ENCODE results near the gene ZNF205.
"Not testable (repeated sequence)": the region's sequence is repeated elsewhere in the genome, so short reads cannot be mapped to it uniquely, and the experiment has no call there.

ZNF205 gene

GRCh38 chr16:3112058-3112880 is at the start of gene ZNF205:
Gene ZNF205, plus strand, starts transcription at chr16:3112586. Its CDS starts 845 bp downstream, at chr16:3113431.
- DNase-seq (ENCODE audit: low spot score), result peak; percentile 68

GRCh38 chr16:3063625-3064386 is 48.6 kb upstream of the ZNF205 start:
- no peak for DNase-seq (ENCODE audit: low spot score)

- DNase-seq (ENCODE audit: low spot score), result no peak
Measured at GRCh38 chr16:3065069-3065741, 47.2 kb upstream of the ZNF205 start, which contains the start of gene IL32. Gene IL32, plus strand, starts transcription at chr16:3065640. Its CDS starts 172 bp downstream, at chr16:3065812.

GRCh38 chr16:3065742-3066439 is 46.5 kb upstream of the ZNF205 start:
- DNase-seq (ENCODE audit: low spot score), result no peak

- DNase-seq (ENCODE audit: low spot score), result no peak
Measured at GRCh38 chr16:3066440-3066748, 46.0 kb upstream of the ZNF205 start.

GRCh38 chr16:3068487-3068886 is 43.9 kb upstream of the ZNF205 start:
- no peak for DNase-seq (ENCODE audit: low spot score)

GRCh38 chr16:3069146-3069545 is 43.2 kb upstream of the ZNF205 start:
- DNase-seq (ENCODE audit: low spot score), result not testable (repeated sequence)

GRCh38 chr16:3070608-3071111 is 41.7 kb upstream of the ZNF205 start:
- no peak for DNase-seq (ENCODE audit: low spot score)

GRCh38 chr16:3071655-3072054 is 40.7 kb upstream of the ZNF205 start:
- DNase-seq (ENCODE audit: low spot score), result no peak

- DNase-seq (ENCODE audit: low spot score), result not testable (repeated sequence)
Measured at GRCh38 chr16:3072148-3072547, 40.2 kb upstream of the ZNF205 start.

GRCh38 chr16:3072576-3073263 is 39.7 kb upstream of the ZNF205 start:
- DNase-seq (ENCODE audit: low spot score), result not testable (repeated sequence)

- no peak for DNase-seq (ENCODE audit: low spot score)
Measured at GRCh38 chr16:3073448-3073847, 38.9 kb upstream of the ZNF205 start.

- no peak for DNase-seq (ENCODE audit: low spot score)
Measured at GRCh38 chr16:3074860-3075522, 37.4 kb upstream of the ZNF205 start.

GRCh38 chr16:3075523-3075915 is 36.9 kb upstream of the ZNF205 start:
- DNase-seq (ENCODE audit: low spot score), result no peak

GRCh38 chr16:3075946-3076345 is 36.4 kb upstream of the ZNF205 start:
- not testable (repeated sequence) for DNase-seq (ENCODE audit: low spot score)

- DNase-seq (ENCODE audit: low spot score), result no peak
Measured at GRCh38 chr16:3076577-3076976, 35.8 kb upstream of the ZNF205 start.

GRCh38 chr16:3080024-3080423 is 32.4 kb upstream of the ZNF205 start:
- no peak for DNase-seq (ENCODE audit: low spot score)

GRCh38 chr16:3081957-3082356 is 30.4 kb upstream of the ZNF205 start:
- DNase-seq (ENCODE audit: low spot score), result not testable (repeated sequence)

GRCh38 chr16:3083408-3083807 is 29.0 kb upstream of the ZNF205 start:
- DNase-seq (ENCODE audit: low spot score), result not testable (repeated sequence)

GRCh38 chr16:3084491-3084890 is 27.9 kb upstream of the ZNF205 start:
- no peak for DNase-seq (ENCODE audit: low spot score)

Data from pons (tissue), 1 donor.